Spleen (tissue), 11 donors: Measurements from ENCODE around the gene FRRS1. TPM values are rescaled to one million over a fixed set of nuclear protein-coding genes. Genes with fewer than 3 reads are reported as not detected.

Experiments used
- DNase-seq: peaks from one replicate; pipeline ENCODE4 v3.0.0-alpha.2; 2020
- H3K27ac ChIP-seq, 8 donors: fragments of 200-600 bp; sonication (generic) in 7 of 8; 1 replicate in 4 of 8; 2 replicates in 4 of 8; pipeline versions ENCODE4 v1.5.0 to v1.8.0; 2016 to 2021; ENCODE audit warnings: inconsistent platforms in 4 of 8, mild to moderate bottlenecking in 4 of 8, moderate library complexity in 1 of 8
- H3K27me3 ChIP-seq, 7 donors: fragments of 200-600 bp; sonication (generic) in 6 of 7; replicated peaks in 1 of 7; 1 replicate in 4 of 7; 2 replicates in 3 of 7; pipeline versions ENCODE4 v1.5.0 to v1.8.0; 2016 to 2021; ENCODE audit warnings: inconsistent platforms in 3 of 7, mild to moderate bottlenecking in 1 of 7
- H3K36me3 ChIP-seq, 6 donors: fragments of 200-600 bp; sonication (generic) in 5 of 6; 1 replicate in 4 of 6; 2 replicates in 2 of 6; pipeline versions ENCODE4 v1.5.0 to v1.8.0; 2016 to 2021; ENCODE audit warnings: inconsistent platforms in 2 of 6
- H3K4me1 ChIP-seq, 6 donors: fragments of 200-600 bp; sonication (generic) in 5 of 6; 1 replicate in 3 of 6; 2 replicates in 3 of 6; pipeline versions ENCODE4 v1.5.0 to v1.8.0; 2016 to 2021; ENCODE audit warnings: inconsistent platforms in 3 of 6
- H3K4me3 ChIP-seq, 8 donors: fragments of 200-600 bp; sonication (generic) in 7 of 8; 1 replicate in 4 of 8; 2 replicates in 4 of 8; pipeline versions ENCODE4 v1.5.0 to v1.8.0; 2016 to 2021; ENCODE audit warnings: inconsistent platforms in 4 of 8, mild to moderate bottlenecking in 4 of 8, moderate library complexity in 2 of 8
- H3K9me3 ChIP-seq, 8 donors: fragments of 200-600 bp; sonication (generic) in 7 of 8; 1 replicate in 4 of 8; 2 replicates in 4 of 8; pipeline versions ENCODE4 v1.5.0 to v1.8.0; 2016 to 2021; ENCODE audit warnings: inconsistent platforms in 4 of 8
- CTCF ChIP-seq, 11 experiments: fragments of 200-600 bp in 7 of 11; fragments of 450-650 bp in 4 of 11; sonication (generic) in 4 of 11; IDR thresholded peaks in 8 of 11; conservative IDR thresholded peaks in 3 of 11; 1 replicate in 7 of 11; 2 replicates in 4 of 11; pipeline versions ENCODE4 v1.4.0 to v1.8.0; 2016 to 2021; ENCODE audit warnings: antibody characterized with exemption in 11 of 11, inconsistent platforms in 4 of 11, mild to moderate bottlenecking in 1 of 11
- POLR2A ChIP-seq, 3 donors: fragments of 450-650 bp; IDR thresholded peaks; one replicate each; pipeline ENCODE4 v1.5.1; 2017; ENCODE audit warnings: antibody characterized with exemption in 3 of 3, mild to moderate bottlenecking in 1 of 3
- POLR2AphosphoS5 ChIP-seq, 3 donors: sonication (generic); formaldehyde crosslinking; IDR thresholded peaks; one replicate each; pipeline ENCODE4 v1.5.1; 2017; ENCODE audit warnings: antibody characterized with exemption in 3 of 3
- WGBS, 5 donors: extraction: QIAGEN DNeasy Blood & Tissue Kit in 3 of 5; methylation state at CpG; one replicate each; pipeline versions ENCODE4 v1.1.5 to v1.1.7; 2013 to 2018; 5-methylcytosine and 5-hydroxymethylcytosine counted together
- intact Hi-C: fragments of 100-400 bp; cut with DNase I; formaldehyde crosslinking; loops from one replicate; pipeline ENCODE4 v1.15.0; 2023; ENCODE audit warnings: low total_unique reads
- polyA plus RNA-seq, 3 donors: library from polyadenylated mRNA; stranded (reverse); fragments of 200-250 nt; gene quantifications; one replicate each; pipeline ENCODE4 v1.2.1, GENCODE V29; 2013
- total RNA-seq, 7 donors: library from RNA; depleted of rRNA in 3 of 7; stranded (reverse); fragments of >200 nt in 3 of 7; fragmentation: NEBNext Ultra II Directional in 4 of 7; extraction: Animal tissue kit (Norgen Biotek cat#: 25700) in 4 of 7; gene quantifications; one replicate each; pipeline versions ENCODE4 v1.1.0 to v1.2.1, GENCODE V29; 2016 to 2021
- donor health status: healthy with polysubstance abuse.
- donor health status: DM: no; HTN: no; CAD: no; lungs with moderate emphysema.
- donor health status: DM: no; HTN: no; CAD: no.
- donor health status: Bipolar disorder and iron deficiency.
- donor health status: healthy.
- donor health status: DM: no; HTN: no; CAD: no.
- donor health status: DM: yes; HTN: yes; CAD: no.

The FRRS1 gene
- total and polyA plus RNA-seq, 10 donors: 0.13 to 7.3 (median 4.4) TPM

- H3K4me1 ChIP-seq: no peaks in the 10 kb centered on the region
- H3K9me3 ChIP-seq: no peaks in the 10 kb centered on the region
- H3K36me3 ChIP-seq: no peaks in the 10 kb centered on the region
- H3K27ac ChIP-seq: no peak overlapping the region
- no peak for TF ChIP-seq POLR2AphosphoS5 (IDR thresholded peaks at IDR 0.05)
- no peak for TF ChIP-seq POLR2A (IDR thresholded peaks at IDR 0.05)
- no peak for TF ChIP-seq CTCF (IDR thresholded peaks at IDR 0.05 in 8 of 11, conservative IDR thresholded peaks at IDR 0.05 in 3 of 11)
- intact Hi-C loops: no loop called here
- H3K27me3 ChIP-seq: peaks cover 0 to 8% (median 0%) of the 10 kb centered on the region in 7 donors
- WGBS, 5 donors: 52 to 81% (median 73%) methylated on average over 3 of the region's 3 CpGs
- H3K4me3 ChIP-seq: no peak overlapping the region
- DNase-seq: no peak
These were observed 11.3 kb upstream of the FRRS1 start for GRCh38 chr1:99777752-99778151.

- H3K4me1 ChIP-seq: no peaks in the 10 kb centered on the region
- no peak overlapping the region for H3K27ac ChIP-seq
- H3K27me3 ChIP-seq: peaks cover 0 to 8% (median 0%) of the 10 kb centered on the region in 7 donors
- intact Hi-C loops: no loop called here
- TF ChIP-seq CTCF (IDR thresholded peaks at IDR 0.05 in 8 of 11, conservative IDR thresholded peaks at IDR 0.05 in 3 of 11) (no peak), POLR2A (IDR thresholded peaks at IDR 0.05) (no peak), POLR2AphosphoS5 (IDR thresholded peaks at IDR 0.05) (no peak)
- no peak for DNase-seq
- no peaks in the 10 kb centered on the region for H3K36me3 ChIP-seq
- H3K4me3 ChIP-seq: no peak overlapping the region
- H3K9me3 ChIP-seq: no peaks in the 10 kb centered on the region
These were observed 9.7 kb upstream of the FRRS1 start for GRCh38 chr1:99776120-99776519.

- no peak for DNase-seq
- Histone ChIP-seq H3K36me3 (no peaks in the 10 kb centered on the region), H3K9me3 (no peaks in the 10 kb centered on the region), H3K4me3 (no peak overlapping the region), H3K4me1 (no peaks in the 10 kb centered on the region), H3K27me3 (no peaks in the 10 kb centered on the region), H3K27ac (no peak overlapping the region)
- WGBS, 5 donors: 94 to 100% (median 96%) methylated on average over 3 of the region's 3 CpGs
- TF ChIP-seq POLR2AphosphoS5 (IDR thresholded peaks at IDR 0.05): no peak
- TF ChIP-seq POLR2A (IDR thresholded peaks at IDR 0.05): no peak
- no peak for TF ChIP-seq CTCF (IDR thresholded peaks at IDR 0.05 in 8 of 11, conservative IDR thresholded peaks at IDR 0.05 in 3 of 11)
- intact Hi-C loops: no loop called here
These were observed 6.4 kb upstream of the FRRS1 start for GRCh38 chr1:99772809-99773208.

GRCh38 chr1:99771513-99771918, 5.1 kb upstream of the FRRS1 start:
- intact Hi-C loops: no loop called here
- Histone ChIP-seq H3K4me3 (no peak overlapping the region), H3K27ac (no peak overlapping the region), H3K4me1 (peaks cover 4 to 9% (median 6%) of the 10 kb centered on the region in 6 donors), H3K9me3 (no peaks in the 10 kb centered on the region), H3K36me3 (no peaks in the 10 kb centered on the region), H3K27me3 (no peaks in the 10 kb centered on the region)
- TF ChIP-seq CTCF (IDR thresholded peaks at IDR 0.05 in 8 of 11, conservative IDR thresholded peaks at IDR 0.05 in 3 of 11) (no peak), POLR2AphosphoS5 (IDR thresholded peaks at IDR 0.05) (no peak), POLR2A (IDR thresholded peaks at IDR 0.05) (no peak)
- DNase-seq: no peak
